ENCODE results near the gene P3H1. TPM values are rescaled to one million over a fixed set of nuclear protein-coding genes. Genes with fewer than 3 reads are reported as not detected.
A peak's percentile ranks its signal among the peaks of the same experiment; 100 is the strongest.

The P3H1 gene
- total and polyA plus RNA-seq, 2 of the 13 experiments (the other 11 are each of a cell fraction or from before 2014, with no cell fraction given): 64.6 to 120 TPM

GRCh38 chr1:42737986-42738677 lies 28.7 kb downstream of the P3H1 start:
- FAIRE-seq (no peak), DNase-seq (ENCODE audit: low spot score) (no peak), ATAC-seq (no peak)
- Histone ChIP-seq H3K4me3 (replicated peaks in 1 of 3; ENCODE audit: insufficient read depth in 1 of 3, low read depth in 2 of 3, low read length in 3 of 3) (peak overlapping the region in 1 of 3 experiments; percentile 83; a peak in 1 of 6 replicates), H3K27me3 (ENCODE audit: control insufficient read depth in 1 of 2, insufficient read depth in 2 of 2, low read length in 2 of 2) (no peaks in the 10 kb centered on the region), H3K9ac (ENCODE audit: insufficient read depth, low read depth, low read length) (no peak overlapping the region), H2AFZ (ENCODE audit: low read length) (no peak overlapping the region), H3K9me3 (ENCODE audit: low read length) (no peaks in the 10 kb centered on the region), H3K27ac (ENCODE audit: extremely low read length, insufficient read depth, low read length) (no peak overlapping the region), H3K79me2 (ENCODE audit: insufficient read depth, low read length) (no peaks in the 10 kb centered on the region), H3K4me1 (ENCODE audit: insufficient read depth, low read length) (peaks cover 84% of the 10 kb centered on the region), H4K20me1 (ENCODE audit: insufficient read depth, low read length) (no peaks in the 10 kb centered on the region), H3K4me2 (ENCODE audit: low read depth, low read length) (peak overlapping the region; percentile 98), H3K36me3 (replicated peaks in 1 of 2; ENCODE audit: control insufficient read depth in 1 of 2, insufficient read depth in 2 of 2, low read length in 2 of 2) (no peaks in the 10 kb centered on the region)
- intact Hi-C loops (cut with micrococcal nuclease; ENCODE audit: unreplicated experiment): no loop called here
- no TSS peak for BruUV-seq (replicated peaks)
- WGBS (ENCODE audit: low lambda C conversion rate): 88% methylated on average over 12 of the region's 21 CpGs
- ChIA-PET POLR2A (interaction anchor here (3.6 kb wide), 1 partner anchor 29 kb away, joined by 28 read pairs; the partner anchor contains the start of genes C1orf50 and P3H1), CTCF (ENCODE audit: low intra/inter-chr PET ratio, low total read pairs) (no interaction called here)
- TF ChIP-seq HNRNPL (IDR thresholded peaks at IDR 0.05; ENCODE audit: low read depth, low read length): 0 out of 2 replicates have a peak, but pooled peaks have one; percentile 26
- no peak for TF ChIP-seq ZNF598 (CRISPR knock-in tag; IDR thresholded peaks at IDR 0.05; ENCODE audit: borderline replicate concordance)
- in situ Hi-C loops (cut with HindIII; ENCODE audit: extremely low pct_ligation_motif_present, low pct_unique_long_range_greater_than_20kb): loop anchor here (25.0 kb wide), 1 partner anchor 401 kb away; the partner anchor contains the start of gene FOXJ3

DNA sequence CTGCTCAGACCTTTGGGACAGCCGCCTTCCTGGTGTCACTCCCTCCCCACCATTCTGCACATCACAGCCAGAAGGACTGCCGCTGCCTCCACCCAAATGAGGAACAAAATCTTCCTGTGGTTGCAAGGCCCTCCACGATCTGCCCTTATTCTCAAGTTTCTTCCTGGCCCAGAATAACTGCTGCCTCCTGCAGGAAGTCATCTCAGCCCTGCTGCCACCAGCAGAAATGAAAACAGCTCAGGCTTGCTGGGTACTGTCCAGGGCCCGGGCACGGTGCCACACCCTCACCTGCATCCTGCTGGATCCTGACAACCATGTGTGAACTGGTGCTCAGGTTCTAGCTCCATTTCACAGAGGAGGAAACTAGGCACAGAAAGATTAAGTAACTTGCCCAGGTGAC lies 29.6 kb downstream of the P3H1 start:
- Histone ChIP-seq H2AFZ (ENCODE audit: low read length) (no peak overlapping the region), H3K4me2 (ENCODE audit: low read depth, low read length) (no peak overlapping the region), H3K9ac (ENCODE audit: insufficient read depth, low read depth, low read length) (no peak overlapping the region), H3K27me3 (ENCODE audit: control insufficient read depth in 1 of 2, insufficient read depth in 2 of 2, low read length in 2 of 2) (no peaks in the 10 kb centered on the region), H3K9me3 (ENCODE audit: low read length) (no peaks in the 10 kb centered on the region), H3K79me2 (ENCODE audit: insufficient read depth, low read length) (no peaks in the 10 kb centered on the region), H3K36me3 (replicated peaks in 1 of 2; ENCODE audit: control insufficient read depth in 1 of 2, insufficient read depth in 2 of 2, low read length in 2 of 2) (no peaks in the 10 kb centered on the region), H3K4me3 (replicated peaks in 1 of 3; ENCODE audit: insufficient read depth in 1 of 3, low read depth in 2 of 3, low read length in 3 of 3) (no peak overlapping the region), H4K20me1 (ENCODE audit: insufficient read depth, low read length) (no peaks in the 10 kb centered on the region), H3K4me1 (ENCODE audit: insufficient read depth, low read length) (peaks cover 77% of the 10 kb centered on the region), H3K27ac (ENCODE audit: extremely low read length, insufficient read depth, low read length) (no peak overlapping the region)
- ChIA-PET POLR2A (no interaction called here), CTCF (ENCODE audit: low intra/inter-chr PET ratio, low total read pairs) (no interaction called here)
- FAIRE-seq (no peak), DNase-seq (ENCODE audit: low spot score) (no peak), ATAC-seq (no peak)
- in situ Hi-C loops (cut with HindIII; ENCODE audit: extremely low pct_ligation_motif_present, low pct_unique_long_range_greater_than_20kb): loop anchor here (25.0 kb wide), 1 partner anchor 400 kb away; the partner anchor contains the start of gene FOXJ3
- BruUV-seq (replicated peaks): no TSS peak
- intact Hi-C loops (cut with micrococcal nuclease; ENCODE audit: unreplicated experiment): no loop called here
- WGBS (ENCODE audit: low lambda C conversion rate): 92% methylated on average over 5 of the region's 5 CpGs
- TF ChIP-seq ZNF326 (CRISPR knock-in tag; IDR thresholded peaks at IDR 0.05; ENCODE audit: borderline replicate concordance) (no peak), ZFP1 (CRISPR knock-in tag; IDR thresholded peaks at IDR 0.05) (no peak), ZNF432 (CRISPR knock-in tag; IDR thresholded peaks at IDR 0.05; ENCODE audit: borderline replicate concordance) (no peak), KLF6 (CRISPR knock-in tag; IDR thresholded peaks at IDR 0.05) (no peak), ZNF503 (CRISPR knock-in tag; IDR thresholded peaks at IDR 0.05) (no peak), ZNF644 (CRISPR knock-in tag; IDR thresholded peaks at IDR 0.05; ENCODE audit: low read depth) (no peak), MZF1 (CRISPR knock-in tag; IDR thresholded peaks at IDR 0.05; ENCODE audit: borderline replicate concordance) (no peak), ZNF550 (CRISPR knock-in tag; IDR thresholded peaks at IDR 0.05; ENCODE audit: borderline replicate concordance) (no peak), MIER3 (CRISPR knock-in tag; IDR thresholded peaks at IDR 0.05; ENCODE audit: borderline replicate concordance) (no peak), SMAD9 (CRISPR knock-in tag; IDR thresholded peaks at IDR 0.05) (no peak), ZC3H4 (CRISPR knock-in tag; IDR thresholded peaks at IDR 0.05; ENCODE audit: borderline replicate concordance) (no peak)
- TF ChIP-seq, protein P1, sequence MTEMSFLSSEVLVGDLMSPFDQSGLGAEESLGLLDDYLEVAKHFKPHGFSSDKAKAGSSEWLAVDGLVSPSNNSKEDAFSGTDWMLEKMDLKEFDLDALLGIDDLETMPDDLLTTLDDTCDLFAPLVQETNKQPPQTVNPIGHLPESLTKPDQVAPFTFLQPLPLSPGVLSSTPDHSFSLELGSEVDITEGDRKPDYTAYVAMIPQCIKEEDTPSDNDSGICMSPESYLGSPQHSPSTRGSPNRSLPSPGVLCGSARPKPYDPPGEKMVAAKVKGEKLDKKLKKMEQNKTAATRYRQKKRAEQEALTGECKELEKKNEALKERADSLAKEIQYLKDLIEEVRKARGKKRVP (CRISPR knock-in tag; IDR thresholded peaks at IDR 0.05): no peak

Measured in HepG2 (cell line).